Neuron (in vitro differentiated cells): ENCODE measurements around the gene UBE3D.
"Not testable (repeated sequence)": the region's sequence is repeated elsewhere in the genome, so short reads cannot be mapped to it uniquely, and the experiment has no call there.

Experiments
- H2AFZ ChIP-seq: one replicate; pipeline ENCODE4 v1.6.1; 2013; ENCODE audit warnings: low read depth, mild to moderate bottlenecking, inconsistent platforms, low read length, moderate library complexity
- H3K27me3 ChIP-seq: one replicate; pipeline ENCODE4 v1.6.1; 2013; ENCODE audit warnings: low read length; ENCODE audit not compliant: insufficient read depth
- H3K36me3 ChIP-seq: one replicate; pipeline ENCODE4 v1.6.1; 2013; ENCODE audit warnings: low read length; ENCODE audit not compliant: insufficient read depth
- H3K4me1 ChIP-seq: one replicate; pipeline ENCODE4 v1.6.1; 2013; ENCODE audit warnings: low read length; ENCODE audit not compliant: insufficient read depth
- H3K4me3 ChIP-seq: 2 replicates; pipeline ENCODE4 v1.5.1; 2013; ENCODE audit warnings: mild to moderate bottlenecking, low read length, moderate library complexity
- H3K9me3 ChIP-seq: one replicate; pipeline ENCODE4 v1.6.1; 2013; ENCODE audit warnings: low read length

UBE3D gene

GRCh38 chr6:82863781-82864180 is 201.9 kb downstream of the UBE3D start:
- H2AFZ ChIP-seq = no peak overlapping the region
- no peaks in the 10 kb centered on the region for H3K27me3 ChIP-seq
- no peaks in the 10 kb centered on the region for H3K9me3 ChIP-seq
- no peaks in the 10 kb centered on the region for H3K4me1 ChIP-seq
- no peaks in the 10 kb centered on the region for H3K36me3 ChIP-seq
- no peak overlapping the region for H3K4me3 ChIP-seq

- Histone ChIP-seq H3K36me3 (no peaks in the 10 kb centered on the region), H2AFZ (no peak overlapping the region), H3K4me3 (no peak overlapping the region), H3K27me3 (no peaks in the 10 kb centered on the region), H3K9me3 (no peaks in the 10 kb centered on the region), H3K4me1 (no peaks in the 10 kb centered on the region)
These were observed 203.1 kb downstream of the UBE3D start for GRCh38 chr6:82862543-82862942.

DNA sequence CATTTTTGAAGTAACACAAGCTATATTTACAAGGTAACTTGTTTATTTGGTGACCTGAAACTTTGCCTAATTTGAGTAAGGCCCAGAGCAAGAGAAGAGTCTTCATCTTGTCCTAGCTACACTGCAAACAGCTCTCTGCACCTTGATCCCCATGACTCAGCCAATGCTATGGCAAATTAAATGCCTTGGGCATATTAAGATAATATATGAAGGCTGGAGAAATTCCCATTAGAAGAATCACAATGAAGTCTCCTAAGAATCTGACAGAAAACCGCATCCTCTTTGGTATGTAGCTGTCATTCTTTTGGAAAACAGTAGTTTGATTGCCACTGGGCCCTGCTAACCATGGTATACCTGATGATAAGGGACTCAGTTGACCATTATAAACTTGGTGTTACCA is 204.5 kb downstream of the UBE3D start:
- H3K36me3 ChIP-seq = no peaks in the 10 kb centered on the region
- no peak overlapping the region for H2AFZ ChIP-seq
- no peaks in the 10 kb centered on the region for H3K27me3 ChIP-seq
- no peak overlapping the region for H3K4me3 ChIP-seq
- no peaks in the 10 kb centered on the region for H3K9me3 ChIP-seq
- H3K4me1 ChIP-seq = no peaks in the 10 kb centered on the region

DNA sequence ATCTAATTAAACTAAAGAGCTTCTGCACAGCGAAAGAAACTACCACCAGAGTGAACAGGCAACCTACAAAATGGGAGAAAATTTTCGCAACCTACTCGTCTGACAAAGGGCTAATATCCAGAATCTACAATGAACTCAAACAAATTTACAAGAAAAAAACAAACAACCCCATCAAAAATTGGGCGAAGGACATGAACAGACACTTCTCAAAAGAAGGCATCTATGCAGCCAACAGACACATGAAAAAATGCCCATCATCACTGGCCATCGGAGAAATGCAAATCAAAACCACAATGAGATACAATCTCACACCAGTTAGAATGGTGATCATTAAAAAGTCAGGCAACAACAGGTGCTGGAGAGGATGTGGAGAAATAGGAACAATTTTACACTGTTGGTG is 209.6 kb downstream of the UBE3D start:
- H2AFZ ChIP-seq, H3K9me3 ChIP-seq, H3K36me3 ChIP-seq, H3K4me3 ChIP-seq, H3K27me3 ChIP-seq, H3K4me1 ChIP-seq: not testable (repeated sequence)

- not testable (repeated sequence) for H3K4me3 ChIP-seq, H2AFZ ChIP-seq, H3K36me3 ChIP-seq, H3K4me1 ChIP-seq, H3K27me3 ChIP-seq, H3K9me3 ChIP-seq
These were observed 212.7 kb downstream of the UBE3D start for GRCh38 chr6:82852904-82853303.

- no peaks in the 10 kb centered on the region for H3K36me3 ChIP-seq
- no peak overlapping the region for H2AFZ ChIP-seq
- no peak overlapping the region for H3K4me3 ChIP-seq
- no peaks in the 10 kb centered on the region for H3K9me3 ChIP-seq
- H3K4me1 ChIP-seq = no peaks in the 10 kb centered on the region
- no peaks in the 10 kb centered on the region for H3K27me3 ChIP-seq
These were observed 222.3 kb downstream of the UBE3D start for GRCh38 chr6:82843291-82843885.

- Histone ChIP-seq H3K36me3 (no peaks in the 10 kb centered on the region), H3K27me3 (no peaks in the 10 kb centered on the region), H3K9me3 (no peaks in the 10 kb centered on the region), H2AFZ (no peak overlapping the region), H3K4me1 (no peaks in the 10 kb centered on the region), H3K4me3 (no peak overlapping the region)
These were observed 222.9 kb downstream of the UBE3D start for GRCh38 chr6:82842721-82843120.
